Esophagus squamous epithelium (tissue), 4 donors: ENCODE results near the gene CA7.

Source experiments
- CTCF ChIP-seq, 6 experiments: fragments of 450-650 bp in 4 of 6; fragments of 200-600 bp in 2 of 6; sonication (generic) in 2 of 6; IDR thresholded peaks; one replicate each; pipeline ENCODE4 v1.5.1; 2016 to 2019; ENCODE audit warnings: antibody characterized with exemption in 6 of 6, mild to moderate bottlenecking in 4 of 6, moderate library complexity in 4 of 6
- POLR2A ChIP-seq, 4 donors: fragments of 450-650 bp; IDR thresholded peaks; one replicate each; pipeline ENCODE4 v1.6.1; 2017; ENCODE audit warnings: antibody characterized with exemption in 4 of 4, mild to moderate bottlenecking in 4 of 4, moderate library complexity in 3 of 4

GRCh38 chr16:66809765-66810164 is 34.4 kb upstream of the CA7 start:
- TF ChIP-seq CTCF (IDR thresholded peaks at IDR 0.05) = no peak
- no peak for TF ChIP-seq POLR2A (IDR thresholded peaks at IDR 0.05)
